ENCODE data around the gene CHAT. TPM values are rescaled to one million over a fixed set of nuclear protein-coding genes. Genes with fewer than 3 reads are reported as not detected.

CHAT gene
- total RNA-seq, 1 donor from 2014 or later, result not detected

GRCh38 chr10:49694466-49694865, 80.6 kb downstream of the CHAT start:
- TF ChIP-seq CTCF (conservative IDR thresholded peaks at IDR 0.05; ENCODE audit: low read depth, low read length), result no peak
- H3K4me3 ChIP-seq (ENCODE audit: low read depth, low read length), result no peak overlapping the region
- DNase-seq (ENCODE audit: low read depth), result no peak

- DNase-seq (ENCODE audit: low read depth), result no peak
- no peak for TF ChIP-seq CTCF (conservative IDR thresholded peaks at IDR 0.05; ENCODE audit: low read depth, low read length)
- H3K4me3 ChIP-seq (ENCODE audit: low read depth, low read length), result no peak overlapping the region
Observed at GRCh38 chr10:49696311-49696710, 82.5 kb downstream of the CHAT start.

- H3K4me3 ChIP-seq (ENCODE audit: low read depth, low read length), result no peak overlapping the region
- no peak for DNase-seq (ENCODE audit: low read depth)
- TF ChIP-seq CTCF (conservative IDR thresholded peaks at IDR 0.05; ENCODE audit: low read depth, low read length), result no peak
Observed at GRCh38 chr10:49698679-49699078, 84.8 kb downstream of the CHAT start.

GRCh38 chr10:49700211-49700610, 86.4 kb downstream of the CHAT start:
- no peak overlapping the region for H3K4me3 ChIP-seq (ENCODE audit: low read depth, low read length)
- no peak for DNase-seq (ENCODE audit: low read depth)
- TF ChIP-seq CTCF (conservative IDR thresholded peaks at IDR 0.05; ENCODE audit: low read depth, low read length), result no peak

- no peak for DNase-seq (ENCODE audit: low read depth)
- no peak overlapping the region for H3K4me3 ChIP-seq (ENCODE audit: low read depth, low read length)
- TF ChIP-seq CTCF (conservative IDR thresholded peaks at IDR 0.05; ENCODE audit: low read depth, low read length), result no peak
Observed at GRCh38 chr10:49700997-49701396, 87.2 kb downstream of the CHAT start.

- H3K4me3 ChIP-seq (ENCODE audit: low read depth, low read length), result no peak overlapping the region
- DNase-seq (ENCODE audit: low read depth), result no peak
- TF ChIP-seq CTCF (conservative IDR thresholded peaks at IDR 0.05; ENCODE audit: low read depth, low read length), result no peak
Observed at GRCh38 chr10:49707585-49707984, 93.7 kb downstream of the CHAT start.

GRCh38 chr10:49709934-49710333, 96.1 kb downstream of the CHAT start:
- no peak overlapping the region for H3K4me3 ChIP-seq (ENCODE audit: low read depth, low read length)
- no peak for TF ChIP-seq CTCF (conservative IDR thresholded peaks at IDR 0.05; ENCODE audit: low read depth, low read length)
- DNase-seq (ENCODE audit: low read depth), result no peak

Measured in epithelial cell of proximal tubule (primary cell).